Loucy (cell line): ENCODE results near the gene ART3.

ENCODE experiments used
- H2AFZ ChIP-seq: fragments of 200-600 bp; sonication (generic); 2 replicates; pipeline ENCODE4 v1.6.0; 2016; ENCODE audit warnings: antibody characterized with exemption, mild to moderate bottlenecking, low read length, moderate library complexity
- H3F3A ChIP-seq: fragments of 200-600 bp; 2 replicates; pipeline ENCODE4 v1.6.0; 2016; ENCODE audit warnings: antibody characterized with exemption, low read depth, mild to moderate bottlenecking
- H3K27me3 ChIP-seq: fragments of 200-600 bp; sonication (generic); 2 replicates; pipeline ENCODE4 v1.6.1; 2014; ENCODE audit warnings: low read length, mild to moderate bottlenecking; ENCODE audit not compliant: insufficient read depth, poor library complexity, severe bottlenecking
- H3K36me3 ChIP-seq: fragments of 200-600 bp; sonication (generic); 2 replicates; pipeline ENCODE4 v1.6.1; 2016; ENCODE audit warnings: low read length; ENCODE audit not compliant: insufficient read depth
- H3K4me1 ChIP-seq: fragments of 200-600 bp; sonication (generic); 2 replicates; pipeline ENCODE4 v1.5.1; 2014; ENCODE audit warnings: low read length, mild to moderate bottlenecking; ENCODE audit not compliant: insufficient read depth, poor library complexity, severe bottlenecking
- H3K4me2 ChIP-seq: fragments of 200-600 bp; sonication (generic); 2 replicates; pipeline ENCODE4 v1.6.0; 2014; ENCODE audit warnings: antibody characterized with exemption, low read length, low read depth, mild to moderate bottlenecking; ENCODE audit not compliant: poor library complexity, severe bottlenecking
- H3K4me3 ChIP-seq: fragments of 200-600 bp; sonication (generic); 2 replicates; pipeline ENCODE4 v1.5.1; 2014; ENCODE audit warnings: low read length, mild to moderate bottlenecking, mixed read lengths; ENCODE audit not compliant: poor library complexity, severe bottlenecking
- H3K79me2 ChIP-seq: fragments of 200-600 bp; sonication (generic); 2 replicates; pipeline ENCODE4 v1.6.1; 2014; ENCODE audit warnings: low read length; ENCODE audit not compliant: insufficient read depth
- H3K9ac ChIP-seq: fragments of 200-600 bp; sonication (generic); 2 replicates; pipeline ENCODE4 v1.6.0; 2014; ENCODE audit warnings: mild to moderate bottlenecking, low read depth, low read length, moderate library complexity; ENCODE audit not compliant: poor library complexity, severe bottlenecking
- H3K9me2 ChIP-seq: fragments of 200-600 bp; sonication (generic); replicated peaks from 2 replicates; pipeline ENCODE4 v1.6.1; 2016; ENCODE audit warnings: low read depth, low read length, mixed read lengths
- H3K9me3 ChIP-seq: fragments of 200-600 bp; sonication (generic); 2 replicates; pipeline ENCODE4 v1.6.1; 2014; ENCODE audit warnings: mild to moderate bottlenecking, antibody characterized with exemption, low read length, low read depth; ENCODE audit not compliant: insufficient read depth
- H4K20me1 ChIP-seq: fragments of 200-600 bp; sonication (generic); 2 replicates; pipeline ENCODE4 v1.6.0; 2014; ENCODE audit warnings: antibody characterized with exemption, low read length, mild to moderate bottlenecking; ENCODE audit not compliant: insufficient read depth, poor library complexity, severe bottlenecking
- EZH2phosphoT487 ChIP-seq: fragments of 200-600 bp; IDR thresholded peaks from 2 replicates; pipeline ENCODE4 v1.6.1; 2018; ENCODE audit warnings: antibody characterized with exemption, mild to moderate bottlenecking, moderate library complexity, borderline replicate concordance
- TF ChIP-seq, protein P1 (sequence below): fragments of 200-600 bp; sonication (generic); conservative IDR thresholded peaks from 2 replicates; pipeline ENCODE4 v1.5.1; 2014; ENCODE audit warnings: mild to moderate bottlenecking, antibody characterized with exemption, low read length

ART3 gene

DNA sequence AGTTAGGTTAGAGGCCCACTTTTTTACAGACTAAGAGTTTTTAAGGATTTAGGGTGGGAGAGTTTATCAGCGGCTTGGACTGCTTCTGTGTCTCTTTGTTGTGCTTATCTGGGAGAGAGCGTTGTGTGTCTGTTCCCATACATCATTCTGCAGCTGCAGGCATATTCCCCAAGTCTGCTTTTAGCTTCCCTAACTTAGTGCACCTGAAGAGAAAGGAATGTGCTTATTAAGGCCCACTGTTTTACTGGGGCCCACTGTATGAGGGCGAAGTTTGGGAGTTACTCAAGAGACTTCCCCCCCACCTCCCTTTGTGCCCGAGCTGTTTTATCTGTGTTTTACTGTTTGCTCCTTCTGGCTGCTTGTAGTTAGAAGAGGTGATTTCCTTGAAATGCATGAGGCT, 31.9 kb downstream of the ART3 start:
- no peak overlapping the region for H2AFZ ChIP-seq
- TF ChIP-seq, protein P1, sequence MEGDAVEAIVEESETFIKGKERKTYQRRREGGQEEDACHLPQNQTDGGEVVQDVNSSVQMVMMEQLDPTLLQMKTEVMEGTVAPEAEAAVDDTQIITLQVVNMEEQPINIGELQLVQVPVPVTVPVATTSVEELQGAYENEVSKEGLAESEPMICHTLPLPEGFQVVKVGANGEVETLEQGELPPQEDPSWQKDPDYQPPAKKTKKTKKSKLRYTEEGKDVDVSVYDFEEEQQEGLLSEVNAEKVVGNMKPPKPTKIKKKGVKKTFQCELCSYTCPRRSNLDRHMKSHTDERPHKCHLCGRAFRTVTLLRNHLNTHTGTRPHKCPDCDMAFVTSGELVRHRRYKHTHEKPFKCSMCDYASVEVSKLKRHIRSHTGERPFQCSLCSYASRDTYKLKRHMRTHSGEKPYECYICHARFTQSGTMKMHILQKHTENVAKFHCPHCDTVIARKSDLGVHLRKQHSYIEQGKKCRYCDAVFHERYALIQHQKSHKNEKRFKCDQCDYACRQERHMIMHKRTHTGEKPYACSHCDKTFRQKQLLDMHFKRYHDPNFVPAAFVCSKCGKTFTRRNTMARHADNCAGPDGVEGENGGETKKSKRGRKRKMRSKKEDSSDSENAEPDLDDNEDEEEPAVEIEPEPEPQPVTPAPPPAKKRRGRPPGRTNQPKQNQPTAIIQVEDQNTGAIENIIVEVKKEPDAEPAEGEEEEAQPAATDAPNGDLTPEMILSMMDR, result no peak
- TF ChIP-seq EZH2phosphoT487, result no peak
- no peaks in the 10 kb centered on the region for H3K27me3 ChIP-seq
- no peaks in the 10 kb centered on the region for H3K4me1 ChIP-seq
- H3F3A ChIP-seq, result no peaks in the 10 kb centered on the region
- no peak overlapping the region for H3K4me2 ChIP-seq
- no peak overlapping the region for H3K4me3 ChIP-seq
- H3K79me2 ChIP-seq, result no peaks in the 10 kb centered on the region
- no peaks in the 10 kb centered on the region for H3K9me2 ChIP-seq
- no peaks in the 10 kb centered on the region for H3K36me3 ChIP-seq
- H3K9me3 ChIP-seq, result no peaks in the 10 kb centered on the region
- H4K20me1 ChIP-seq, result no peaks in the 10 kb centered on the region
- no peak overlapping the region for H3K9ac ChIP-seq

DNA sequence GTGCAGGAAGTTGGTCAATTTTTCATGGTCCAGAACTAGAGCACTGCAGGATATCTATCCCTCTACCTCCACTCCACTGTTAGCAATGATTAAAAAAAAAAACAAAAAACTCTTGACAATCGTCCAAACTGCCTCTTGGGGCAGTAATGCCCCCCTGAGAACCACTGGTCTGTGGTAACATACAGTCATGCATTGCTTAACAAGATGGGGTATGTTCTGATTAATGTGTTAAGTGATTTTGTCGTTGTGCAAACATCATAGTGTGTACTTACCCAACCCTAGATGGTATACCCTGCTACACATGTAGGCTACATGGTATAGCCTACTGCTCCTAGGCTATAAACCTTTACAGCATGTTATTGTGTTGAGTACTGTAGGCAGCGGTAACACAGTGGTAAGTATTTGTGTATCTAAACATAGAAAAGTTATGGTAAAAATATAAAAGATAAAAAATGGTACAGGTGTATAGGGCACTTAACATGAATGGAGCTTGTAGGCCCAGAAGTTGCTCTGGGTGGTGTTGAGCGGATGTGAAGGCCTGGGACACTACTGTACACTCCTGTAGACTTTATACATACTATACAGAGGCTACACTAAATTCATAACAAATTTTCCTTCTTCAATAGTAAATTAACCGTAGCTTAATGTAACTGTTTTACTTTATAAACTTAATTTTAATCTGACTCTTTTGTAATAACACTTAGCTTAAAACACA, 34.1 kb downstream of the ART3 start:
- H3K4me2 ChIP-seq, result no peak overlapping the region
- peaks cover 14% of the 10 kb centered on the region; the same call in 1 of the 2 replicates for H3K36me3 ChIP-seq
- no peaks in the 10 kb centered on the region for H3K79me2 ChIP-seq
- no peaks in the 10 kb centered on the region for H3K4me1 ChIP-seq
- H2AFZ ChIP-seq, result no peak overlapping the region
- H4K20me1 ChIP-seq, result no peaks in the 10 kb centered on the region
- TF ChIP-seq, protein P1, result peak; percentile 61
- TF ChIP-seq EZH2phosphoT487, result no peak
- H3F3A ChIP-seq, result no peaks in the 10 kb centered on the region
- H3K9ac ChIP-seq, result no peak overlapping the region
- H3K4me3 ChIP-seq, result no peak overlapping the region
- no peaks in the 10 kb centered on the region for H3K9me3 ChIP-seq
- H3K9me2 ChIP-seq, result no peaks in the 10 kb centered on the region
- H3K27me3 ChIP-seq, result no peaks in the 10 kb centered on the region

DNA sequence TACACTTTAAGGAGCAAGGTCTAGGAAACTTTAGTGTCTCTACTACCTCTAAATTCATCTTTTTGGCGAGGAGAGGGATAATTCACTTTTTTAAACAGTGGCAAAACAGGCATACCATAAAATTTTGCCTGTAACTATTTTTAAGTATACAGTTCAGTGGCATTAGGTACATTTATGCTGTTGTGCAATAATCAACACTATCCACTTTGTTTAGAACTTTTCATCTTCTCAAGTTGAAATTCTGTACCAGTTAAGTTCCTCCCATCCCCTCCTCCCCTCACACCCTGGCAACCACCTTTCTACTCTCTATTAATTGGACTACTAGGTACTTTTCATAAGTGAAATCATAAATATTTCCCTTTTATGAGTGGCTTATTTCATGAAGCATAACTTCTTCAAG, 42.3 kb downstream of the ART3 start:
- Histone ChIP-seq H3K4me1 (no peaks in the 10 kb centered on the region), H3F3A (no peaks in the 10 kb centered on the region), H3K4me2 (no peak overlapping the region), H3K9ac (no peak overlapping the region), H2AFZ (no peak overlapping the region), H3K36me3 (peaks cover 83% of the 10 kb centered on the region), H4K20me1 (no peaks in the 10 kb centered on the region), H3K9me2 (no peaks in the 10 kb centered on the region), H3K27me3 (no peaks in the 10 kb centered on the region), H3K4me3 (no peak overlapping the region), H3K79me2 (no peaks in the 10 kb centered on the region), H3K9me3 (no peaks in the 10 kb centered on the region)
- TF ChIP-seq, protein P1, result no peak
- TF ChIP-seq EZH2phosphoT487, result no peak
